H1 (cell line): ENCODE results near the gene VAMP2. TPM values are rescaled to one million over a fixed set of nuclear protein-coding genes. Genes with fewer than 3 reads are reported as not detected.

Experiments used
- CTCF ChIA-PET: fragments of 300-600 bp; sonication (Branson Sonifier 250); formaldehyde crosslinking; loops from one replicate; lab custom pipeline; 2021; ENCODE audit not compliant: partially characterized antibody; lab: Charles Lee
- POLR2A ChIA-PET: fragments of 300-600 bp; sonication (Branson Sonifier 250); formaldehyde crosslinking; loops from one replicate; lab custom pipeline; 2021; ENCODE audit warnings: inconsistent platforms; ENCODE audit not compliant: partially characterized antibody; lab: Charles Lee
- DNase-seq, 2 experiments: peaks; one replicate each; pipeline versions ENCODE4 v3.0.0 to v3.0.0-alpha.2; 2010 to 2022; ENCODE audit warnings: low spot score in 2 of 2, low read depth in 1 of 2, mixed read lengths in 1 of 2
- FAIRE-seq: peaks from 2 replicates; lab custom pipeline; 2011; peaks lifted over from hg19 to GRCh38; lab: Jason Lieb, UNC
- H2AFZ ChIP-seq: 2 replicates; pipeline ENCODE4 v1.8.1; 2012; ENCODE audit warnings: low read length, inconsistent platforms
- H2AK5ac ChIP-seq: 2 replicates; pipeline ENCODE4 v1.6.1; 2013; ENCODE audit warnings: low read depth, low read length
- H2BK120ac ChIP-seq: replicated peaks from 2 replicates; pipeline ENCODE3; 2013; ENCODE audit warnings: low read depth, low read length, inconsistent platforms
- H2BK12ac ChIP-seq: 2 replicates; pipeline ENCODE4 v1.6.1; 2013; ENCODE audit warnings: low read depth, low read length
- H2BK15ac ChIP-seq: 2 replicates; pipeline ENCODE4 v1.6.1; 2013; ENCODE audit warnings: low read length
- H2BK20ac ChIP-seq: 2 replicates; pipeline ENCODE4 v1.6.1; 2013; ENCODE audit warnings: low read length
- H2BK5ac ChIP-seq: 2 replicates; pipeline ENCODE4 v1.6.1; 2013; ENCODE audit warnings: low read depth, low read length
- H3K14ac ChIP-seq: 2 replicates; pipeline ENCODE4 v1.6.1; 2013; ENCODE audit warnings: inconsistent platforms; ENCODE audit not compliant: insufficient read length
- H3K18ac ChIP-seq: 2 replicates; pipeline ENCODE4 v1.6.1; 2013; ENCODE audit warnings: low read length; ENCODE audit errors: extremely low read depth
- H3K23ac ChIP-seq: 2 replicates; pipeline ENCODE4 v1.6.1; 2013; ENCODE audit warnings: inconsistent platforms; ENCODE audit not compliant: insufficient read length
- H3K23me2 ChIP-seq: 2 replicates; pipeline ENCODE4 v1.6.1; 2013; ENCODE audit warnings: low read depth, low read length
- H3K27ac ChIP-seq: 2 replicates; pipeline ENCODE4 v1.6.1; 2011; ENCODE audit warnings: low read depth, low read length, inconsistent platforms
- H3K27me3 ChIP-seq, 4 experiments: replicated peaks in 1 of 4; 1 replicate in 1 of 4; 2 replicates in 3 of 4; pipeline versions ENCODE4 v1.6.1 to v1.8.1; 2011 to 2013; ENCODE audit warnings: low read length in 3 of 4, mild to moderate bottlenecking in 3 of 4, inconsistent platforms in 2 of 4, mixed read lengths in 2 of 4, moderate library complexity in 1 of 4; ENCODE audit not compliant: control insufficient read depth in 3 of 4, insufficient read depth in 3 of 4; ENCODE audit errors: extremely low read depth in 1 of 4
- H3K36me3 ChIP-seq, 4 experiments: 2 replicates each; pipeline versions ENCODE4 v1.6.1 to v1.8.1; 2011 to 2013; ENCODE audit warnings: mild to moderate bottlenecking in 4 of 4, low read length in 3 of 4, moderate library complexity in 2 of 4, control low read depth in 1 of 4, inconsistent platforms in 1 of 4; ENCODE audit not compliant: insufficient read depth in 4 of 4, control insufficient read depth in 2 of 4
- H3K4ac ChIP-seq: replicated peaks from 2 replicates; pipeline ENCODE3; 2013; ENCODE audit warnings: low read length, low read depth, mixed read lengths, inconsistent platforms; ENCODE audit not compliant: insufficient read length
- H3K4me1 ChIP-seq, 4 experiments: replicated peaks in 1 of 4; 1 replicate in 1 of 4; 2 replicates in 3 of 4; pipeline versions ENCODE4 v1.6.1 to v1.8.1; 2011 to 2013; ENCODE audit warnings: low read length in 3 of 4, inconsistent platforms in 2 of 4, mixed read lengths in 1 of 4; ENCODE audit not compliant: insufficient read depth in 4 of 4, control insufficient read depth in 3 of 4
- H3K4me2 ChIP-seq, 2 experiments: 2 replicates each; pipeline versions ENCODE4 v1.6.1 to v1.8.1; 2011 to 2013; ENCODE audit warnings: low read depth in 2 of 2, low read length in 2 of 2, control low read depth in 1 of 2, inconsistent platforms in 1 of 2, mild to moderate bottlenecking in 1 of 2; ENCODE audit not compliant: insufficient read depth in 1 of 2
- H3K4me3 ChIP-seq, 4 experiments: fragments of 200-600, 300-600 bp in 1 of 4; sonication (generic), shearing (Covaris generic), sonication (Bioruptor Twin) in 1 of 4; 2 replicates each; pipeline versions ENCODE4 v1.5.1 to v1.8.1; 2011 to 2016; ENCODE audit warnings: low read length in 4 of 4, low read depth in 3 of 4, control low read depth in 2 of 4, inconsistent platforms in 2 of 4, mild to moderate bottlenecking in 2 of 4, mixed read lengths in 1 of 4, moderate library complexity in 1 of 4; ENCODE audit not compliant: insufficient read depth in 2 of 4; ENCODE audit errors: extremely low read depth in 1 of 4
- H3K56ac ChIP-seq: replicated peaks from 2 replicates; pipeline ENCODE3; 2013; ENCODE audit warnings: low read depth, mild to moderate bottlenecking, mixed read lengths, low read length, inconsistent platforms; ENCODE audit not compliant: insufficient read length
- H3K79me1 ChIP-seq: 2 replicates; pipeline ENCODE4 v1.6.1; 2013; ENCODE audit warnings: low read depth, low read length, control low read depth
- H3K79me2 ChIP-seq, 2 experiments: 2 replicates each; pipeline versions ENCODE4 v1.6.1 to v1.8.1; 2012 to 2013; ENCODE audit warnings: low read length in 2 of 2, mild to moderate bottlenecking in 2 of 2, inconsistent platforms in 1 of 2; ENCODE audit not compliant: insufficient read depth in 2 of 2, control insufficient read depth in 1 of 2
- H3K9ac ChIP-seq, 4 experiments: replicated peaks in 1 of 4; 1 replicate in 1 of 4; 2 replicates in 3 of 4; pipeline versions ENCODE4 v1.6.1 to v1.8.1; 2011 to 2013; ENCODE audit warnings: low read depth in 3 of 4, low read length in 3 of 4, control low read depth in 2 of 4, mild to moderate bottlenecking in 2 of 4, moderate library complexity in 2 of 4, inconsistent platforms in 1 of 4; ENCODE audit errors: extremely low read depth in 1 of 4
- H3K9me3 ChIP-seq, 2 experiments: 2 replicates each; pipeline versions ENCODE4 v1.6.1 to v1.8.1; 2012 to 2013; ENCODE audit warnings: mild to moderate bottlenecking in 2 of 2, moderate library complexity in 2 of 2, control low read depth in 1 of 2, inconsistent platforms in 1 of 2, low read depth in 1 of 2, low read length in 1 of 2, mixed read lengths in 1 of 2; ENCODE audit not compliant: insufficient read depth in 2 of 2
- H4K20me1 ChIP-seq, 2 experiments: replicated peaks in 1 of 2; 2 replicates each; pipeline versions ENCODE3 to v1.8.1; 2011 to 2013; ENCODE audit warnings: inconsistent platforms in 2 of 2, low read length in 2 of 2, mild to moderate bottlenecking in 1 of 2; ENCODE audit not compliant: insufficient read depth in 2 of 2, control insufficient read depth in 1 of 2
- H4K5ac ChIP-seq: 2 replicates; pipeline ENCODE4 v1.6.1; 2013; ENCODE audit warnings: low read length, low read depth, mixed read lengths, inconsistent platforms; ENCODE audit not compliant: insufficient read length
- H4K8ac ChIP-seq: 2 replicates; pipeline ENCODE4 v1.8.0; 2013; ENCODE audit warnings: mild to moderate bottlenecking, moderate library complexity, low read length, inconsistent platforms; ENCODE audit not compliant: insufficient read depth; ENCODE audit errors: extremely low read depth
- H4K91ac ChIP-seq: replicated peaks from 2 replicates; pipeline ENCODE3; 2013; ENCODE audit warnings: low read length, mixed read lengths, inconsistent platforms; ENCODE audit not compliant: insufficient read length
- ATF2 ChIP-seq: IDR thresholded peaks from 2 replicates; pipeline ENCODE4 v1.6.1; 2012; ENCODE audit warnings: low read length, inconsistent platforms
- CBX5 ChIP-seq: fragments of 300-800, 300-1000 bp; sonication (generic); IDR thresholded peaks from 2 replicates; pipeline ENCODE4 v1.7.1; 2016; ENCODE audit warnings: antibody characterized with exemption, low read length, low read depth
- CEBPB ChIP-seq: IDR thresholded peaks from 2 replicates; pipeline ENCODE4 v1.6.1; 2012; ENCODE audit warnings: low read depth, low read length
- SIX5 ChIP-seq: IDR thresholded peaks from 2 replicates; pipeline ENCODE4 v1.6.1; 2011; ENCODE audit warnings: mild to moderate bottlenecking, low read depth, low read length
- WGBS, 2 experiments: shearing (Covaris generic) in 1 of 2; methylation state at CpG; one replicate each; pipeline versions ENCODE4 v1.1.6 to v1.1.7; 2013 to 2015; ENCODE audit warnings: low lambda C conversion rate in 2 of 2, mixed read lengths in 2 of 2, inconsistent platforms in 1 of 2, low coverage in 1 of 2, missing lambda C conversion rate in 1 of 2; ENCODE audit not compliant: insufficient replicate concordance in 2 of 2, insufficient coverage in 1 of 2, insufficient read length in 1 of 2; ENCODE audit errors: extremely low coverage in 1 of 2, missing lambda C conversion rate in 1 of 2; 5-methylcytosine and 5-hydroxymethylcytosine counted together
- polyA plus RNA-seq, 7 experiments: library from polyadenylated mRNA; depleted of rRNA in 3 of 7; stranded (reverse) in 5 of 7; unstranded in 2 of 7; fragments of >200 nt in 5 of 7; fragments of 200-250 nt in 2 of 7; gene quantifications; 1 replicate in 5 of 7; 2 replicates in 1 of 7; 4 replicates in 1 of 7; pipeline versions ENCODE4 v1.2.1 to v1.2.3, GENCODE V29; 2011 to 2013; ENCODE audit warnings: missing spikeins in 2 of 7, mixed read lengths in 2 of 7
- total RNA-seq: library from RNA; stranded (reverse); fragmentation: NEBNext Ultra II Directional; extraction: Animal tissue kit (Norgen Biotek cat#: 25700); gene quantifications from 2 replicates; pipeline ENCODE4 v1.2.1, GENCODE V29; 2021

VAMP2 gene
- total and polyA plus RNA-seq, 2 of the 8 experiments (the other 6 are each of a cell fraction or from before 2014, with no cell fraction given) = 19.3 to 20.5 TPM

GRCh38 chr17:8160741-8161221 is 2.0 kb downstream of the VAMP2 start:
- H3K79me2 ChIP-seq = peaks cover 0 to 15% of the 10 kb centered on the region in 2 experiments; a peak in 2 of 4 replicates
- no peak overlapping the region for H4K91ac ChIP-seq
- CTCF ChIA-PET = interaction anchor here (0.7 to 10.3 kb wide), 5 partner anchors 10 to 40 kb away, joined by 3 to 133 read pairs (median 4); partner anchors contain the start of gene ALOXE3
- no peak overlapping the region; a peak in 1 of 4 replicates for H3K4me2 ChIP-seq
- no peak for DNase-seq
- no peak overlapping the region for H3K4me3 ChIP-seq
- no peak overlapping the region for H2AK5ac ChIP-seq
- no peaks in the 10 kb centered on the region for H3K27me3 ChIP-seq
- no peak overlapping the region for H2AFZ ChIP-seq
- no peak overlapping the region; the same call in 1 of the 2 replicates for H2BK5ac ChIP-seq
- H3K9me3 ChIP-seq = no peaks in the 10 kb centered on the region
- WGBS, 2 experiments = 89% methylated on average over 5 of the region's 5 CpGs; no CpG with 5 or more reads in 1 of the 2 experiments
- H4K8ac ChIP-seq = no peak overlapping the region; the same call in 1 of the 2 replicates
- no peak overlapping the region for H3K23ac ChIP-seq
- no peak overlapping the region for H3K56ac ChIP-seq
- no peak for TF ChIP-seq ATF2
- TF ChIP-seq CEBPB = no peak
- TF ChIP-seq SIX5 = no peak
- no peak for TF ChIP-seq CBX5
- TF ChIP-seq, all 59 proteins: peak for 0
- 0 out of 2 replicates have a peak overlapping the region, but pooled peaks have one; percentile 50 for H2BK12ac ChIP-seq
- no peak overlapping the region for H3K27ac ChIP-seq
- H3K9ac ChIP-seq = no peak overlapping the region
- no peak overlapping the region for H2BK20ac ChIP-seq
- H3K14ac ChIP-seq = no peak overlapping the region
- POLR2A ChIA-PET = interaction anchor here (0.7 to 15.7 kb wide), 7 partner anchors 10 to 40 kb away, joined by 3 to 289 read pairs (median 4); partner anchors contain the start of gene TMEM107
- no peak overlapping the region for H2BK120ac ChIP-seq
- no peak overlapping the region for H3K18ac ChIP-seq
- H3K36me3 ChIP-seq = peaks cover 0 to 10% (median 5%) of the 10 kb centered on the region in 4 experiments; a peak in 6 of 8 replicates
- H4K20me1 ChIP-seq = peaks cover 8 to 9% of the 10 kb centered on the region in 2 experiments
- H4K5ac ChIP-seq = no peak overlapping the region
- no peak overlapping the region for H3K4ac ChIP-seq
- FAIRE-seq = no peak
- H2BK15ac ChIP-seq = no peak overlapping the region
- peaks cover 8% of the 10 kb centered on the region for H3K79me1 ChIP-seq
- peaks cover 24% of the 10 kb centered on the region for H3K23me2 ChIP-seq
- peaks cover 4 to 29% (median 23%) of the 10 kb centered on the region in 4 experiments for H3K4me1 ChIP-seq
